Endodermal cell (in vitro differentiated cells): ENCODE measurements around the gene CCL14. TPM values are rescaled to one million over a fixed set of nuclear protein-coding genes. Genes with fewer than 3 reads are reported as not detected.

ENCODE experiments used
- DNase-seq: peaks from one replicate; pipeline ENCODE4 v3.0.0-alpha.2; 2017
- H3K27ac ChIP-seq: 2 replicates; pipeline ENCODE4 v1.5.1; 2013; ENCODE audit warnings: mild to moderate bottlenecking, low read depth, low read length, moderate library complexity
- H3K27me3 ChIP-seq: 2 replicates; pipeline ENCODE4 v1.6.1; 2013; ENCODE audit warnings: mild to moderate bottlenecking, low read length, moderate library complexity; ENCODE audit not compliant: insufficient read depth, control insufficient read depth, poor library complexity, severe bottlenecking
- H3K36me3 ChIP-seq: 2 replicates; pipeline ENCODE4 v1.7.0; 2013; ENCODE audit warnings: mild to moderate bottlenecking, low read length, moderate library complexity; ENCODE audit not compliant: control insufficient read depth, insufficient read depth
- H3K4me1 ChIP-seq: one replicate; pipeline ENCODE4 v1.7.0; 2013; ENCODE audit warnings: low read length; ENCODE audit not compliant: control insufficient read depth, insufficient read depth
- H3K4me3 ChIP-seq: 2 replicates; pipeline ENCODE4 v1.5.1; 2013; ENCODE audit warnings: mild to moderate bottlenecking, low read length, moderate library complexity
- H3K9ac ChIP-seq: 2 replicates; pipeline ENCODE4 v1.6.1; 2013; ENCODE audit warnings: mild to moderate bottlenecking, low read length, moderate library complexity; ENCODE audit not compliant: poor library complexity, severe bottlenecking; ENCODE audit errors: extremely low read depth
- H3K9me3 ChIP-seq: 2 replicates; pipeline ENCODE4 v1.6.1; 2013; ENCODE audit warnings: mild to moderate bottlenecking, low read length, moderate library complexity; ENCODE audit not compliant: control insufficient read depth
- H3K27ac Mint-ChIP-seq: 2 replicates; pipeline ENCODE4 v1.8.0; 2020; ENCODE audit warnings: mixed read lengths
- H3K27me3 Mint-ChIP-seq: 2 replicates; pipeline ENCODE4 v1.8.0; 2021; ENCODE audit warnings: mild to moderate bottlenecking, mixed read lengths; ENCODE audit not compliant: insufficient read depth
- H3K36me3 Mint-ChIP-seq: 2 replicates; pipeline ENCODE4 v1.8.0; 2020; ENCODE audit warnings: low read depth, mixed read lengths
- H3K4me1 Mint-ChIP-seq: 2 replicates; pipeline ENCODE4 v1.8.0; 2020; ENCODE audit warnings: mixed read lengths
- H3K4me3 Mint-ChIP-seq: 2 replicates; pipeline ENCODE4 v1.8.0; 2020; ENCODE audit warnings: mild to moderate bottlenecking, moderate library complexity, mixed read lengths
- H3K9me3 Mint-ChIP-seq: 2 replicates; pipeline ENCODE4 v1.8.0; 2020; ENCODE audit warnings: mild to moderate bottlenecking, mixed read lengths
- CTCF ChIP-seq: fragments of 200-600 bp; sonication (generic); conservative IDR thresholded peaks from 2 replicates; pipeline ENCODE4 v1.5.0; 2021; ENCODE audit warnings: antibody characterized with exemption, mild to moderate bottlenecking
- WGBS, 2 experiments: methylation state at CpG; one replicate each; pipeline versions ENCODE4 v1.1.5 to v1.1.7; 2013; ENCODE audit warnings: missing lambda C conversion rate in 2 of 2, mixed read lengths in 1 of 2; ENCODE audit not compliant: insufficient coverage in 1 of 2, insufficient read length in 1 of 2; 5-methylcytosine and 5-hydroxymethylcytosine counted together
- total RNA-seq, 2 donors: library from RNA; stranded (reverse); fragmentation: NEBNext Ultra II Directional in 1 of 2; extraction: Animal tissue kit (Norgen Biotek cat#: 25700) in 1 of 2; gene quantifications; 2 replicates in 1 of 2; 3 replicates in 1 of 2; pipeline ENCODE4 v1.2.1, GENCODE V29; 2021

Gene CCL14
- total RNA-seq, 2 donors from 2014 or later = not detected

GRCh38 chr17:35984140-35984539 is 2.4 kb downstream of the CCL14 start:
- Mint-ChIP-seq H3K27ac (no peak overlapping the region), H3K36me3 (no peaks in the 10 kb centered on the region), H3K27me3 (peaks cover 2% of the 10 kb centered on the region), H3K9me3 (no peaks in the 10 kb centered on the region), H3K4me3 (no peak overlapping the region), H3K4me1 (no peaks in the 10 kb centered on the region)
- no peak for TF ChIP-seq CTCF
- no peaks in the 10 kb centered on the region for H3K4me1 ChIP-seq
- no peaks in the 10 kb centered on the region for H3K36me3 ChIP-seq
- H3K9me3 ChIP-seq = no peaks in the 10 kb centered on the region
- H3K4me3 ChIP-seq = no peak overlapping the region
- no peak overlapping the region for H3K27ac ChIP-seq
- no peaks in the 10 kb centered on the region for H3K27me3 ChIP-seq
- H3K9ac ChIP-seq = no peak overlapping the region
- no peak for DNase-seq
- WGBS, 2 experiments = 93 to 100% methylated on average over 1 to 6 of the region's 6 CpGs

GRCh38 chr17:35982409-35983191 is 3.9 kb downstream of the CCL14 start:
- Histone ChIP-seq H3K27me3 (no peaks in the 10 kb centered on the region), H3K9me3 (no peaks in the 10 kb centered on the region), H3K4me1 (no peaks in the 10 kb centered on the region), H3K9ac (no peak overlapping the region), H3K4me3 (no peak overlapping the region), H3K27ac (no peak overlapping the region), H3K36me3 (no peaks in the 10 kb centered on the region)
- no peak for TF ChIP-seq CTCF
- Mint-ChIP-seq H3K27me3 (peaks cover 2% of the 10 kb centered on the region), H3K4me1 (no peaks in the 10 kb centered on the region), H3K9me3 (no peaks in the 10 kb centered on the region), H3K4me3 (no peak overlapping the region), H3K36me3 (no peaks in the 10 kb centered on the region), H3K27ac (no peak overlapping the region)
- no peak for DNase-seq
- 57 to 93% methylated on average over 1 to 3 of the region's 3 CpGs for WGBS, 2 experiments

GRCh38 chr17:35981908-35982330 is 4.6 kb downstream of the CCL14 start:
- peak; percentile 76 for DNase-seq
- WGBS, 2 experiments = 79 to 81% methylated on average over 4 of the region's 4 CpGs
- peak; percentile 75 for TF ChIP-seq CTCF

More at GRCh38 chr17:35981908-35982330, 4.6 kb downstream of the CCL14 start:
- no peak overlapping the region for H3K4me3 Mint-ChIP-seq
- Histone ChIP-seq H3K27ac (no peak overlapping the region), H3K9ac (no peak overlapping the region), H3K4me1 (no peaks in the 10 kb centered on the region), H3K36me3 (no peaks in the 10 kb centered on the region), H3K27me3 (no peaks in the 10 kb centered on the region), H3K9me3 (no peaks in the 10 kb centered on the region), H3K4me3 (no peak overlapping the region)
- no peaks in the 10 kb centered on the region for H3K4me1 Mint-ChIP-seq
- peaks cover 2% of the 10 kb centered on the region for H3K27me3 Mint-ChIP-seq
- no peaks in the 10 kb centered on the region for H3K9me3 Mint-ChIP-seq
- H3K36me3 Mint-ChIP-seq = no peaks in the 10 kb centered on the region
- no peak overlapping the region for H3K27ac Mint-ChIP-seq
